HG03159 (cell line): ENCODE measurements around the gene ADGRF3.
"Not testable (repeated sequence)": the region's sequence is repeated elsewhere in the genome, so short reads cannot be mapped to it uniquely, and the experiment has no call there.

ENCODE experiments used
- ATAC-seq: cut with Tn5 transposase; IDR thresholded peaks from one replicate; pipeline ENCODE4 v1.9.1; 2021; ENCODE audit warnings: mild to moderate bottlenecking, moderate library complexity; ENCODE audit not compliant: unreplicated experiment

The ADGRF3 gene

DNA sequence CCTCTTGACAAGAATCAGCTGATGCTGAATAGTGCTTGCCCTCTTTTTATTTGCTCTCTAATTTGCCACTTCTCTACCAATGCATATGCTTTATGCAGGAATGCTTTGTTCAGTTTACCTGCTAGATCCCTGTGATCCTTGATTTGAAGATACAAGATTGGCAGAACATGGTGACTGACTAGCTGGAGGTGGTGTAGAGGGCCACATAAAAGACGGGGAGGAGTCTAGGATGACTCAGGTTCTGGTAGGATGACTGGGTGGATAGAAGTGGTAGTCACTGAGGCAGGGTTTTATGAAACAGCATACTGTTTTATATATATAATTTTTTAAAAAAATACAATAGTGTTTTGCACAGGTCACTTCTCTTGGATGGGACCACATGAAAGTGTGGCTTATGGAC lies 6.3 kb upstream of the ADGRF3 start:
- ATAC-seq = no peak

DNA sequence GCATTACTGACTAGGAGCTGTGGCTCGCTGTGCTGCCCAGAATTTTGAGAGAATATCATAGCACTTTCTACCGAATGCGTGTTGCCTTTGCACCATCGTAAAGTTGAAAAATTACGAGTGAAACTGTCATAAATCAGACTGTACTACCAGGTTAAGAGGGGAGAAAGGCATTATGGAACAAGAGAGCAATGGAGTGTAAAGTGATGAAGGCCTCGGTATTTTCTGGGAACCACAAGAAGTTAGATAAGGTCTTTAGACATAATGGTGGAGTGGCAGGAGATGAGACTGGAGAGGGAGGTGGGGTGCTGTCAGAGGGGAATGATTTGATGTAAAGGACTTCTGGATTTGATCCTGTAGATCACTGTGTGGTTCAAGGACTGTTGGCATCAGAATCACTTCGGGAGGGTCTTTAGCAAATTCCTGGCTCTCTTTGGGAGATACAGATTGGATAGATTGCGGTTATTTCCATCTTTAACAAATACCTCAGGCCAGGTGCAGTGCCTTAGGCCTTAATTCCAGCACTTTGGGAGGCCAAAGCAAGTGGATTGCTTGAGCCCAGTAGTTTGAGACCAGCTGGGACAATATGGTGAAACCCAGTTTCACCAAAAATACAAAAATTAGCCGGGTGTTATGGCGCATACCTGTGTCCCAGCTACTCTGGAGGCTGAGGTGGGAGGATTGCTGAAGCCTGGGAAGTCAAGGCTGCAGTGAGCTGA lies 4.9 kb upstream of the ADGRF3 start:
- no peak for ATAC-seq

DNA sequence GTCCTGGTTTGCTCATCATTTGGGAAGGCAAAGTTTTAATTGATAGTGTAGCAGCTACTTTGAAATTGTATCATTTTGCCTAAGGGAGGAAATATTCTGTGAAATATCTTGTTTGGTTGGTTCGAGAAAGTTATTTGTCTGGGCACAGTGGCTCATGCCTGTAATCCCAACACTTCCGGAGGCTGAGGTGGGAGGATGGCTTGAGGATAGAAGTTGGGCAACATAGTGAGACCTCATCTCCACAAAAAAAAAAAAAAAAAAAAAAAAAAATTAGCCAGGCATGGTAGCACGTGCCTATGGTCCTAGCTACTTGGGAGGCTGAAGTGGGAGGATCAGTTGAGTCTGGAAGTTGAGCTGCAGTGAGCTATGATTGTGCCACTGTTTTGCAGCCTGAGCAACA lies 3.1 kb upstream of the ADGRF3 start:
- no peak for ATAC-seq

DNA sequence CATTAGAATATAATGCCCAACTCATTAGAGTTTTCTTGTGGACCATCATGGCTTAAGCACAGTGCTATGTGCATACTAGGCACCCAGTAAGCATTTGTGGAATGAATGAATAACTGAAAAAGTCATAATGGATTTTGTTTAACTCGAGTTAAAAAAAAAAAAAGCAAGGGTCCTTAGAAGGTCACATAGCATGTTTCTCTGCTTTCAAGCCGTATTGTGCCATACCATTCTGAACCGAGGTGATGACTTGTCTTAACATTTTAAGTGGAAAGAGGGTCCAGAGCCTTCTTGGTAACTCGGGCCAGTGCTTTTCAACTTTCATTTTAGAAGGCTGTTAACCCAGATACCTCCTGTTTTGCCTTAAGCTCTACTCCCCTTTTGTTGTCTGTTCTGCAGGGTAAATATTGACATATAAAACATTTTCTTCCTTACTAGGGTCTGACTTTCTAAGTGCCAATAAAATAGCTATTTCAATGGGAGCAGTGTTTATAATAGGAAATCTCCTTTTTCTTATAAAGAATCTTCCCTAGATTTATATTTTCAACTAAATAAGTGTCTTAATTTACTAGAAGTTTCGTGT lies 787 bp upstream of the ADGRF3 start:
- ATAC-seq = no peak

DNA sequence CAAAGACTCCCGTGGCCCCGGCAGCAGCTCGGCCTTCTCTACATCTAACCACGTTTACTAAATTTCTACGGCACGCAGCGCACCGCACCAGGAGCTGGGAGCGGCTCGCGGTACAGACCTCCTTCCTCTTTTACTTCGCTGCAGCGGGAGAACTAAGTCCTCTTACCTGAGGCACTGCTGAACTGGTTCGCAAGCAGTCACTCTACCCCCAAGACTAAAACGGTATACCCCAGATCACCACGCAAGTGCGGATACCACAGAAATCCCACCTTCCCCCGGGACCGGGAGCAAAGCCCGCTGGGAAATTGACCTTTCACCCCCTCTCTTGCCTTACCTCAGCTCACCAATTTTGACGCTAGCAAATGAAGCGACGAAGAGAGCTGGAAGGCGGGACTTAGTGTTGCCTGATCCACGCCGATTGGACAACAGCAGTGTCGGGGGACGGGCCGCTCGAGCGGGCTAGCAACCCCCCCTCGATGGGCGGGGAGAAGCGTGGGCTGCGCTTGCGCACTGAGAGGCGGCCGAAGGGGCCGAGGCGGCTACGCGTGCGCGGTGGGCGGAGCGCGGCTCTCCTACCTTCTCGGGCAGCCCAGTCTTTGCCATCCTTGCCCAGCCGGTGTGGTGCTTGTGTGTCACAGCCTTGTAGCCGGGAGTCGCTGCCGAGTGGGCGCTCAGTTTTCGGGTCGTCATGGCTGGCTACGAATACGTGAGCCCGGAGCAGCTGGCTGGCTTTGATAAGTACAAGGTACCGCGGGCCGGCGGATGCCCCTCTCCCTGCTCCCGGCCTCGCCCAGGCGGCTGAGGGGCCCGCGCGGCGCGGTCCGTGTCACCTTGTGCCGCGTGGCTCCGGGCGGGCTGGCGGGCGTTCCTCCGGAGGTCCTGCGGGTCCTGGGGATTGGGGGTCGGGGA lies 790 bp downstream of the ADGRF3 start, which contains the start of gene SELENOI:
Gene SELENOI (plus strand): TSS at position 599 of the 909 bp plus-strand sequence. CDS start 90 bp downstream, at position 689.
- peak; percentile 94 for ATAC-seq

DNA sequence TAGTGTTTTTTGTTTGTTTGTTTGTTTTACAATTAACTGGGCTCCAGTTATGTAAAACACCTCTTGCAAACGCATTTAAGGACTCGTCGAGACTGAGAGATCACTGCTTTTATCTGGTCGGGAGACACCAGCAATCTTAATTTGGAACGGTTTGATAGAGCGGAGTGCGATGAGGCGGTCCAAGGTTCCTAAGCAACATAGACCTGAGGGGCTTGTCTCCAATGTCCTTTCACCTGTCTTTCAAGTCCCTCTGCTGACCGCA lies 1.4 kb downstream of the ADGRF3 start:
- ATAC-seq = no peak

DNA sequence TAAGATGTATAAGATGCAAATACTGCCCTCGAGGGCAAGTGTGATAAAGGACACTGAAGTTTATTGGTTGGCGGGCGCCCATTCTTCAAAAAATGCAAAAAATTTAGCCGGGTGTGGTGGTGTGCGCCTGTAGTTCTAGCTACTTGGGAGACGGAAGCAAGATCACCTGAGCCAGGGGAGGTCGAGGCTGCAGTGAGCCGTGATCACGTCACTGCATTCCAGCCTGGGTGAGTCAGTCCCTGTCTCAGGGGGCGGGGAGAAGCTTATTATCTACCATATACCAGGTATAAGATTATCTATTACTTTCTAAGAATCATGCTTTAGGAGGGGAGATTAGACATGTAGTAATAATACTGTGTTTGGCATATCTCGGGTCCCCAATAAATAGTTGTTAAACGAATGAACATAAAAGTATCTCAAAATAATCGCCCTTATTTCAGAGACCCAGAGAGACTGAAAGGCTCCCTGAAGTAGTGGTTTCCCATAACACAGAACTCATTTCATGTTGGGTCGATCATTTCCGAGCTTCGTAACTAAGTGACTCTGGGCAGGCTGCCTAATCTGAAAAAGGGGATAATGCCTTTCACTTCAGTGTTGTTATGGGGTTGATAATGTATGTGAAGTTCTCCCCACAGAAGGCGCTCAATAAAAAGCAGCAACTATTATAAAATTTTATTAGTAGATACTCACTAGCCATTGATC lies 1.9 kb downstream of the ADGRF3 start:
- ATAC-seq = no peak

DNA sequence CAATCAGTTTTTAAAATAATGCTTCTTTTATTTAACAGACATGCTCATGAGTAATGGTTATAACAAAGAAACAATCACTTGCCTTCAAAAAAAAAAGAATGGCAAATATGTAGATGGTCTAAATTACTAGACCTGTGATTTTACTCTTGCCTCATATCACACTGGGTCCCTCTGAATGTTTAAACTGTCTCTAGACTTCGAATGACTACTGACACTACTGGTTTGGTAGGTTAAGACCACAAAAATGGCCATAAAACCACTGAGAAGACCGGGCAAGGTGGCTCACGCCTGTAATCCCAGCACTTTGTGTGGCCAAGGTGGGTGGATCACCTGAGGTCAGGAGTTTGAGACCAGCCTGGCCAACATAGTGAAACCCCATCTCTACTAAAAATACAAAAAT lies 5.8 kb downstream of the ADGRF3 start:
- no peak for ATAC-seq

DNA sequence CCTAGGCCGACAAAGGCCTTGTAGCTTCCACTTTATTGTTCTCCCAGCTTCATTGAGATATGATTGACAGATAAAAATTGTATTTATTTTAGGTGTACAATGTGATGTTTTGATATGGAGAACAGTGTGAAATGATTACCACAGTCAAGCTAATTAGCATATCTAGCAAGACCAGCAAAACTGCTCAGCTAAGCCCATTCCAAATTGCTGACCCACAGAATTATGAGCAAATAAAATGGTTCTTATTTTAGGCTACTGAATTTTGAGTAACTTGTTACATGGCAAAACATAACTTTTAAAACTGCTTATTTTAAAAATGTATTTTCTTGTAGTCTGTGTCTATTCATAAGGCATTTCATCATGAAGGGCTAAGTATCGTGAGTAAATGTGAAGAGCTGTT lies 9.3 kb downstream of the ADGRF3 start:
- ATAC-seq = no peak

DNA sequence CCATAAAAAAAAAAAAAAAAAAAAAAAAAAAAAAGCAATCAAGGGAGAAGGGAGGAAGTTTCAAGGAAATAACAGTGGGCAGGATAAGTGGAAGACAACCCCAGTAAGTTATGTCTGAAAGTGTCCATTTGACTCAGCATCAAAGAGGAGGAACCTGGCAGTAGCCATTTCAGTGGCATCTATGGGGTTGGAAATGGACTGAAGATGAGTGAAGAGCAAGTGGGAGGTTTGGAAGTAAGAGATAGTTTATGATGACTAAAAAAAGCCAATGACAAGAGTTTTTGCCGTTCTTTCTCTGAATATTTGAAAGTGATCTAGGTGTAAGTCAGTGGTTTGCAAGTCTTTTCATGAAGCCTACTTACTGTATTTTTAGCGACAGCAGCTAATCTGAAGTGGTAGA lies 9.9 kb downstream of the ADGRF3 start:
- ATAC-seq = no peak

DNA sequence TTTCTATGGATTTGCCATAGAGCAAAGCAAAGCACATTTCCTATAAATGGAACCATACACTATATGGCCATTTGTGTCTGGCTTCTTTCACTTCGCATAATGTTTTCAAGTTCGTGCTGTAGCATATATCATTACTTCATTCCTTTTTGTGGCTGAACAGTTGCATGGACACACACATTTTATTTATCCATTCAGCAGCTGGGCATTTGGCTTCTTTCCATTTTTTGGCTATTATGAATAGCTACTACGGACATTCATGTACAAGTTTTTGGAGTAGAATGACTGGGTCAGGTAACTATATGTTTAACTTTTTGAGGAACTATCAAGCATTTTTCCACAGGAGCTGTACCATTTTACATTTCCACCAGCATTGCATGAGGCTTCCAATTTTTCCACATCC lies 11.4 kb downstream of the ADGRF3 start:
- no peak for ATAC-seq

DNA sequence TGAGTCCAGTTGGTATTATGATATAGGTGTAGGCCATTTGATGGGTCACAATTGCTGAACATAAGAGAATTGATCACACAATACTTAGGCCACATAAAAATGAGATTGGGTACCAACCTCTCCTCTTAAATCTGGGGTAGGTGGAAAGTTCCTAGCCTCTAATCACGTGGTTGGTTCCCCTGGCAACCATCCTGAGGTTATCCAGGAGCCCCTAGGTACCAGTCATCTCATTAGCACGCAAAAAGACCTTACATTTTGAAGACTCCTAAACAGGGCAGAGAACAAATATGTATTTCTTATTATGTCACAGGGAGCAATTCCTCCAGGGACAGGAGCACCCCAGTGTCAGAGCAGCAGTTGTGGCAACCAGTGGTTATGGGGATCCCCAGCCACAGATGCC lies 13.3 kb downstream of the ADGRF3 start:
- no peak for ATAC-seq

DNA sequence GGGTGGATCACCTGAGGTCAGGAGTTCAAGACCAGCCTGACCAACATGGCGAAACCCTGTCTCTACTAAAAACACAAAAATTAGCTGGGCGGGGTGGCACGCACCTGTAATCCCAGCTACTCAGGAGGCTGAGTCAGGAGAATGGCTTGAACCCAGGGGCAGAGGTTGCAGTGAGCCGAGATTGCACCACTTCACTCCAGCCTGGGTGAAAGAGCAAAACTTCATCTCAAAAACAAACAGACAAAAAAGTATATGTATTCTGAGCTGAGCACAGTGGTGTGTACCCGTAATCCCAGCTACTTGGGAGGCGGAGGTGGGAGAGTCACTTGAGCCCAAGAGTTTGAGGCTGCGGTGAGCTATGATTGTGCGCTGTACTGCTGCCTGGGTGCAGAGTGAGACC lies 15.3 kb downstream of the ADGRF3 start:
- not testable (repeated sequence) for ATAC-seq

DNA sequence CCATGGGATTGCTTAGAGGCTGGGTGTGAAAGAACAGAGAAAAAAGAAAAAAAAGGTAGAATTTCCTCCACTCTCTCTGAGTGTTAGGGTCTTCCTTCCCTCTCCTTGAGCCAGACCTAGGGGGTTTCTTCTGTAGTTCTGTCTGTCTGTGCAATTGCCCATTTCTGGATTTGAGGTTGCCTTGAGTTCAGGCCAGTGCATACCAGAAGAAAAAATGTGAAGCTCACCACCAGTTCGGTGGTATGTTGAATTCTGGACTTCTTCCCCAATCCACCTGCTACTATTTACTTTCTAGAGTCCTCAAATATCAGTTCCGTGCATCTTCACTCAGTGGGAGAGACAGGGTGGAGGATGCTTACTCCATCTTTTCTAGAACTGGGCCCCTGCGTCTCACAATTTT lies 16.0 kb downstream of the ADGRF3 start:
- no peak for ATAC-seq

DNA sequence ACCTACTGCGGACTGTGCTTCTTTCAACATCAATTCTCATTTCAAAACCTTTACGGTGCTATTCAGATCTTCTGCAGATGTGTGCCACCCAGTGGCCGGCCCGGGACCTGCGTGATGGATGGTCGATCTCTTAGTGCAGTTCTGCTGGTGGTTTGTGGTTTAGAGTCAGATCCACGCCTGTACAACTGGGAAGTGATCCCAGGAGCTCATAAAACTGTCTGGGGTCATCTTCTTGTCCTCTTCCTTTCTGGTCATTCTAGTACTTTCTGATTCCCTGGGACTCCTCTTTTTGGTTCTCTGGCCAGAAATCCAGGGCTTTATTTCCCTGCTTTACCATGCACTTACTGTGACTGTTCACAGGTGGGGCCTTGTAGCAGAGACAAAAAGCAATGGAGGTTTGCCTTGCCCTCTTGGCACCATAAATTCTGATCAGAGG lies 16.5 kb downstream of the ADGRF3 start:
- ATAC-seq = peak; percentile 77

DNA sequence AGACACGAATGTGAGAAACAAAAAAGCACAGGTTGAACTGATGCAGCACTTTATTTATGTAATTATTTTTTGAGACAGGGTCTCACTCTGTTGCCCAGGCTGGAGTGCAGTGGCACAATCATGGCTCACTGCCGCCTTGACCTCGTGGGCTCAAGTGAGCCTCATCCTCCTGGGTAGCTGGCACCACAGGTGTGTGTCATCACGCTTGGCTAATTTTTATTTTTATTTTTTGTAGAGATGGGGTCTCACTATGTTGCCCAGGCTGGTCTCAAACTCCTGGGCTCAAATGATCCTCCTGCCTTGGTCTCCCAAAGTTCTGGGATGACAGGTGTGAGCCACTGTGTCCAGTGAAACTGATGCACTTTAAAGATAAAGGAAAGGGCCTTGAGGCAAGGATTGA lies 17.5 kb downstream of the ADGRF3 start:
- not testable (repeated sequence) for ATAC-seq

DNA sequence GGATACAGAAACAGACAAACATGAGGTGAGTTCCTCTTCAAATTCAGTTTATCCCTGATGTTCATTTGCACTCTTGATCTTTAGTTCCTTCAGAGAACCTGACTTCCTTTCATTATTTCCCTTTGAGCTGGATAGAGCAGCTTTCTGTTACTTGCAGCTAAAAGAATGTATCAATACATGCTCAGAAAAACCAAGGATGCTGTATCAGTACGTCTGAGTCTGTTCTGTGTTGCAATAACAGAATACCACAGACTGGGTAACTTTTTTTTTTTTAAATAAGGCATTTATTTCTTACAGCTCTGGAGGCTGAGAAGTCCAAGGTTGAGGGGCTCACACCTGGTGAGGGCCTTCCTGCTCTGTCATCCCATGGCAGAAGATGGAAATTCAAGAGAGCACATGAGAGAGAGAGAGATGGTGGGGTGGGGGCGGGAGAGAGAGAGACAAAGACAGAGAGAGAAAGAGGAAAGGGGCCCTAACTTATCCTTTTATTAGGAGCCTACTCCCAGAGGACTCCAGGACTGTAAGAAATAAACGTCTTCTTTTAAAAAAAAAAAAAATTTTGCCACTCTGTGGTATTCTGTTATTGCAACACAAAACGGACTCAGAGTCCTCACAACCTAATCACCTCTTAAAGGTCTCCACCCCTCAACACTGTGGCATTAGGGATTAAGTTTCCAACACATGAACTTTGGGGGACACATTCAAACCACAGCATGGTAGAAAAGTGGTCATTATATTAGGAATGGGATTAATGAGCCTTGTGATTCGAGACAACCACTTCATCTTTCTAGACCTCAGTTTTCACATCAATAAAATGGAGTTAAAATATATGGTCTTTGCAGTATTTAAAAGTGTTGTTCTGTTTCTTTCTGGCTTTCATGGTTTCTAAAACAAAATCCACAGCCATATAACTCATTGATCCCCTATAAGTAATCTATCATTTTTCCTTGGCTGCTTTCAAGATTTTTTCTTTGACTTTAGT lies 19.0 kb downstream of the ADGRF3 start:
- ATAC-seq = no peak

DNA sequence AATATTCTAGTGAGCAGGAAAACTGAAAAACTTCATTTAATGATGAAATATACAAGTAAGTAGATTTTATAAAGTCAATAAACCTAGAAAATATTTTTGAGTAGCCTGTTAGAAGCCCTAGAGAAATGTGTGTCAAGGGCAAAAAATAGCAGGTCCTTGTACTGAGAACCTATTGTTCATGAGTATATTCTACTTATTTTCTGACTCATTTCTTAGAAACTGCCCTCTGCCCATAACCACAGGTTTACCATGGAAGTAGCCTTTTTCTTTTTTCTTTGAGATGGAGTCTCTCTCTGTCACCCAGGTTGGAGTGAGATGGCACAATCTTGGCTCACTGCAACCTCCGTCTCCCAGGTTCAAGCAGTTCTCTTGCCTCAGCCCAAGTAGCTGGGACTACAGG lies 20.1 kb downstream of the ADGRF3 start:
- no peak for ATAC-seq

DNA sequence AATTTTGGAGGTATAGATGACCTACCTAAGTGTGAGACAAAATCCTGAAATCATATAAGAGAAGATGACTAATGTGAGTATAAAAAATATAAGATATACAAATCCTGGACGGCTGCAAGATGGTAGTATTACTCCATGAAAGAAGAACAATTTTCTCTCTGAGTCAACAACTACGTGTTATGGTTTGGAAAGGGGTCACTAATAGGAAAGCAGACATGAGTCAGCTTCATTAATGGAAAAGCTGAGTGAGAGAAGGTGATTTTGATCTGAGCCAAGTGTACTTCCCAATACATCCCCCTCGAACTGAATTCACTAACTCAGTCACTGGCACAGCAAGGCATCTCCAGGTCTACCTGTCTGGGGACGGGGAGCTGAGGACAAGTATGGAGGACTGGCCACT lies 20.7 kb downstream of the ADGRF3 start:
- ATAC-seq = no peak

DNA sequence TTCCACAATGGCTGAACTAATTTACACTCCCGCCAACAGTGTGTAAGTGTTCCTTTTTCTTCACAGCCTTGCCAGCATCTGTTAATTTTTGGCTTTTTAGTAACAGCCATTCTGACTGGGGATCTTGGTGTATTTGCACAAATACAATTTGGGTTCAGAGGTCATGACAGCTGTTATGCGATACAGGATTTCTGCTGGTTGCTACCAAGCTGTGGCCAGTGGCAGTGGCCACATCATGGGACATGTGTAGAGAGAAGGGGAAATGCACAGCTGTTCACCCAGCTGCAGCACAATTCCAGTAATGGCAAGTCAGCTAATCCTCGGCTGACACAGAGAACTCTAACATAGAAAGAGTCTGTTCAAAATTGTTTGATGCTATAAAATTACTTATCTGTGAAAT lies 21.7 kb downstream of the ADGRF3 start:
- no peak for ATAC-seq
